Parathyroid adenoma (tissue), 2 donors: ENCODE results near the gene PLPPR1.

Experiments used
- H2AFZ ChIP-seq: fragments of 300-600 bp; sonication (generic); one replicate; pipeline ENCODE4 v1.7.0; 2017; ENCODE audit warnings: antibody characterized with exemption, mild to moderate bottlenecking
- H3K27ac ChIP-seq: fragments of 300-600 bp; sonication (generic); one replicate; pipeline ENCODE4 v1.7.0; 2017
- H3K27me3 ChIP-seq: fragments of 300-600 bp; sonication (generic); one replicate; pipeline ENCODE4 v1.7.0; 2017; ENCODE audit warnings: low read length; ENCODE audit not compliant: control insufficient read depth, insufficient read depth
- H3K36me3 ChIP-seq: fragments of 300-600 bp; sonication (generic); one replicate; pipeline ENCODE4 v1.7.0; 2017; ENCODE audit warnings: low read length; ENCODE audit not compliant: control insufficient read depth, insufficient read depth
- H3K4me1 ChIP-seq: fragments of 300-600 bp; sonication (generic); one replicate; pipeline ENCODE4 v1.7.0; 2017; ENCODE audit warnings: control low read depth
- H3K4me2 ChIP-seq: fragments of 300-600 bp; sonication (generic); one replicate; pipeline ENCODE4 v1.7.0; 2017; ENCODE audit warnings: low read length
- H3K4me3 ChIP-seq: fragments of 300-600 bp; sonication (generic); one replicate; pipeline ENCODE4 v1.7.0; 2017; ENCODE audit warnings: low read depth, low read length
- H3K79me2 ChIP-seq: fragments of 300-600 bp; sonication (generic); one replicate; pipeline ENCODE4 v1.7.0; 2017; ENCODE audit warnings: control low read depth
- H3K9ac ChIP-seq: fragments of 300-600 bp; sonication (generic); one replicate; pipeline ENCODE4 v1.7.0; 2017; ENCODE audit warnings: mild to moderate bottlenecking
- H3K9me3 ChIP-seq: fragments of 300-600 bp; sonication (generic); one replicate; pipeline ENCODE4 v1.7.0; 2017; ENCODE audit warnings: low read length; ENCODE audit not compliant: control insufficient read depth
- TF ChIP-seq, protein P1 (sequence below): fragments of 300-600 bp; sonication (generic); IDR thresholded peaks from one replicate; pipeline ENCODE4 v1.7.0; 2017; ENCODE audit warnings: antibody characterized with exemption, mild to moderate bottlenecking
- donor health status: primary hyperparathyroidism.

PLPPR1 gene

DNA sequence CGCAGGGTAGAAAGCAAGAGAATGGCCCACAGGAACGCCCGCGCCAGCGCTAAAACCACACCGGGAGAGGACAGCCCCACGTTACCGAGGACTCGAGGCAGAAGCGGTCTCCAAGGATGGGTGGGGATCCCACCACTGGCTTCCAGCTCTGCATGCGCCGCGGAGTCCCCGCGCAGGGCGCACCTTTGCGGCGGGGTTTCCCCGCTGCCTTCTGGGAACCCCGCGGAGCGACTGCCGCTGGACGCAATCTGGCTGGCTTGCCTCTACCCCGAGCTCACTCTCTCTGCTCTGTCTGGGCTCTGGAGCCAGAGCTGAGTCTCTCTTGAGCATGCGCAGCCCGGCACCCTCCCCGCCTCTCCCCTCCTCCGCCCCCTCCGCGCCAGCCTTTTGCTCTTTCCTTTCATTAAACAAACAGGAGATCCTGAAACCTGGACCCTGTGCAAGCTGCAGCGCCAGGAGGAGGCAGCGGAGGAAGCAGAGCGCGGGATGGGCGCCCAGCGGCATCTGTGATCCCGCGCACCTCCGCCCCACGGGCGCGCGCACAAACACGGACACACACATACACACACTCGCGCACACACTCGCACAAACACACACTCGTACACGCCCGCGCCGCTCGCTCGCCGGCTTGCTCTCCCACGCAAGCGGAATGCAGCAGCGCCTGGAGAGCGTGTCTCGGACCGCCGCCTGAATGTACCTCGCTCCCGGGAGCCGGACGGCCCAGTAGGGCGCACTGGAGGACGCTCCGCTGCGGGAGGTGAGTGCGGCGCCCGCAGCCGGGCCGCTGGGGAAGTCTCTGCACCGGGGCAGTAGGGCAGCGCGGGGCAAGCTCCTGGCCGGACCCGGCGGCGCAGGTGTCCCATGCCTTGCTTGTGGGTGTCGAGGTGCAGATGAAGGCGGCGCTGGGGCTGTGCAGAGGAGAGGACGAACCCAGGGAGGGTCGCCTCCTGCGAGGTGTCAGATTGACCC, at the start of gene PLPPR1:
PLPPR1 (plus strand) TSS at position 382 of the 969 bp plus-strand sequence.
- H2AFZ ChIP-seq = peak within 1 kb of the TSS; percentile 42
- H3K79me2 ChIP-seq = no peaks in the 10 kb centered on the region
- no peak within 1 kb of the TSS for H3K27ac ChIP-seq
- no peaks in the 10 kb centered on the region for H3K27me3 ChIP-seq
- no peaks in the 10 kb centered on the region for H3K36me3 ChIP-seq
- TF ChIP-seq, protein P1, sequence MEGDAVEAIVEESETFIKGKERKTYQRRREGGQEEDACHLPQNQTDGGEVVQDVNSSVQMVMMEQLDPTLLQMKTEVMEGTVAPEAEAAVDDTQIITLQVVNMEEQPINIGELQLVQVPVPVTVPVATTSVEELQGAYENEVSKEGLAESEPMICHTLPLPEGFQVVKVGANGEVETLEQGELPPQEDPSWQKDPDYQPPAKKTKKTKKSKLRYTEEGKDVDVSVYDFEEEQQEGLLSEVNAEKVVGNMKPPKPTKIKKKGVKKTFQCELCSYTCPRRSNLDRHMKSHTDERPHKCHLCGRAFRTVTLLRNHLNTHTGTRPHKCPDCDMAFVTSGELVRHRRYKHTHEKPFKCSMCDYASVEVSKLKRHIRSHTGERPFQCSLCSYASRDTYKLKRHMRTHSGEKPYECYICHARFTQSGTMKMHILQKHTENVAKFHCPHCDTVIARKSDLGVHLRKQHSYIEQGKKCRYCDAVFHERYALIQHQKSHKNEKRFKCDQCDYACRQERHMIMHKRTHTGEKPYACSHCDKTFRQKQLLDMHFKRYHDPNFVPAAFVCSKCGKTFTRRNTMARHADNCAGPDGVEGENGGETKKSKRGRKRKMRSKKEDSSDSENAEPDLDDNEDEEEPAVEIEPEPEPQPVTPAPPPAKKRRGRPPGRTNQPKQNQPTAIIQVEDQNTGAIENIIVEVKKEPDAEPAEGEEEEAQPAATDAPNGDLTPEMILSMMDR = no peak
- peak within 1 kb of the TSS; percentile 56 for H3K4me3 ChIP-seq
- H3K9ac ChIP-seq = no peak within 1 kb of the TSS
- H3K4me1 ChIP-seq = no peaks in the 10 kb centered on the region
- H3K9me3 ChIP-seq = no peaks in the 10 kb centered on the region
- peak within 1 kb of the TSS; percentile 85 for H3K4me2 ChIP-seq

DNA sequence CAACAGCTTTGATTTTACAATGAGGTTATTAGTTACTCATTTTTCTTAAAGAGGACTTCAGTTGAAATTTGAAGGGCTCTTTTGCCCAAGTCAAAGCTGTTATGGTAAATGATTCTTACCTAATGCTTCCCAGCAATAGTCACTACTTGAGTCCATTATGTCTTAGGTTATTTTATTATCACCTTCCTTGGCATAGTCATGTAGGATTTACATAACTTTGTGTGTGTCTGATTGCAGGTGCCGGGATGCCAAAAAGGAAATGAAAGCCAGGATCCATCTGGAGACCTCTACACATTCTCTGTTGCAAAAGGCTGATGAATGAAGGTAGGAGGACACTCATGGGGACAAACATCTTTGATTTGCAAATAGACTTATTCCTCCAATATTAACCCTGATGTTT, 38.8 kb upstream of the PLPPR1 start:
- H3K9me3 ChIP-seq = no peaks in the 10 kb centered on the region
- H2AFZ ChIP-seq = no peak overlapping the region
- TF ChIP-seq, protein P1 = no peak
- H3K79me2 ChIP-seq = no peaks in the 10 kb centered on the region
- H3K27ac ChIP-seq = no peak overlapping the region
- H3K9ac ChIP-seq = no peak overlapping the region
- no peaks in the 10 kb centered on the region for H3K27me3 ChIP-seq
- no peak overlapping the region for H3K4me3 ChIP-seq
- no peaks in the 10 kb centered on the region for H3K36me3 ChIP-seq
- no peaks in the 10 kb centered on the region for H3K4me1 ChIP-seq
- no peak overlapping the region for H3K4me2 ChIP-seq

DNA sequence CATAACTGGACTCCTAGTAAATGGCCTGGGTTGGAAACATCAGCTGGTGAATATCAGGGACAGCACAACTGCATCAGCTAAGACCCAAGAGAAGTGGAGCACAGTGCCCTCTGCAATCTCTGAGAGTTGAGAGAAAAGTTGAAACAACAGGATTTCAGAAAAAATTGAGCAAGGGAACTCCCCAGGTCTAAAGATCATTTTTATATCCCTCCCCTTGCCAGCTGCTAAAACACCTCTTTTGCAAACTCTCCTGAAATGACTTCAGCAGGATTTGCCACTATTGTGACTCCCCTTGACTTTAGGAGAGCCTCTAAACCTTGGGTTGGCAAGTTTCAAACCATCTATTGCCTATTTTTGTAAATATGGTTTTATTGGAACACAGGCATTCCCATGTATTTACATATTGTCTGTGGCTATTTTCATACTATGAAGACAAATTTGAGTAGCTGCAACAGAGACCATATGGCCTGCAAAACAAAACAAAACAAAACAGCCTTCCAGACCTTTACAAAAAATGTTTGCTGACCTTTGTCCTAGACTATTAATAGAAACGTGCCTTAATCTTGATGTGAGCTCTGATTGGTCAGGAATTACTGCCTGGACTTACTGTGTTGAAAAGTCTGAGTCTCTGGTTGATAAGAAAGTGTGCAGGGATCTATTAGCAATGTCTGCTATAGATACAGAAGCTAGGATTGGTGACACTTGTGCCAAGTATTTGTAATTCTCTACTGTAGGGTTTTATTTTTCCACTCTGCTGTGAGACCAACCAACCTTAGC, 37.7 kb upstream of the PLPPR1 start:
- no peaks in the 10 kb centered on the region for H3K4me1 ChIP-seq
- no peaks in the 10 kb centered on the region for H3K79me2 ChIP-seq
- H3K4me2 ChIP-seq = no peak overlapping the region
- no peak overlapping the region for H3K27ac ChIP-seq
- H3K9ac ChIP-seq = no peak overlapping the region
- H3K4me3 ChIP-seq = no peak overlapping the region
- H3K36me3 ChIP-seq = no peaks in the 10 kb centered on the region
- H2AFZ ChIP-seq = no peak overlapping the region
- no peaks in the 10 kb centered on the region for H3K9me3 ChIP-seq
- H3K27me3 ChIP-seq = no peaks in the 10 kb centered on the region
- TF ChIP-seq, protein P1 = no peak

DNA sequence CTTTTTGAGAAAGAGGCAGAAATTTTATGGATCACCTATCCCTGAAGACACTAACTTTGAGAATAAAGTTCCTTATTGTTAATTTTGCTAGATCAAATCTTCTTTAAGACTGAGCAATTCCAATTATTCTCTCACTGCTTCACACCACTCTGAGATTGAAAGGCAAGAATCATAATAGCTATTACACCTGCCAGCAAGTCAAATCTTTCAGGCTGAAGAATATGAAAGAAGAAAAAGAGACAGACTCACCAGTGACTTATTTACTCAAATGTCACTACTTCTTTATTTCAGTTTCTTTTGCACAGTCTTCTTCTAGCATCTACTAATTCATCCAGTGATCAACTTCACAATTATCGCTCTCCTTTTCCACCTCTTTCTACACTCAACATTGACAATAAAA, 35.9 kb upstream of the PLPPR1 start:
- no peaks in the 10 kb centered on the region for H3K27me3 ChIP-seq
- H3K36me3 ChIP-seq = no peaks in the 10 kb centered on the region
- no peaks in the 10 kb centered on the region for H3K4me1 ChIP-seq
- H3K27ac ChIP-seq = no peak overlapping the region
- H3K79me2 ChIP-seq = no peaks in the 10 kb centered on the region
- no peaks in the 10 kb centered on the region for H3K9me3 ChIP-seq
- TF ChIP-seq, protein P1 = no peak
- no peak overlapping the region for H3K4me3 ChIP-seq
- H3K9ac ChIP-seq = no peak overlapping the region
- H2AFZ ChIP-seq = no peak overlapping the region
- H3K4me2 ChIP-seq = no peak overlapping the region
